ENCODE measurements around the gene MMP24. TPM values are rescaled to one million over a fixed set of nuclear protein-coding genes. Genes with fewer than 3 reads are reported as not detected.
"Not testable (repeated sequence)": the region's sequence is repeated elsewhere in the genome, so short reads cannot be mapped to it uniquely, and the experiment has no call there.

The MMP24 gene
- total RNA-seq, 4 donors from 2014 or later, result 0.16 to 7.2 (median 5.6) TPM

DNA sequence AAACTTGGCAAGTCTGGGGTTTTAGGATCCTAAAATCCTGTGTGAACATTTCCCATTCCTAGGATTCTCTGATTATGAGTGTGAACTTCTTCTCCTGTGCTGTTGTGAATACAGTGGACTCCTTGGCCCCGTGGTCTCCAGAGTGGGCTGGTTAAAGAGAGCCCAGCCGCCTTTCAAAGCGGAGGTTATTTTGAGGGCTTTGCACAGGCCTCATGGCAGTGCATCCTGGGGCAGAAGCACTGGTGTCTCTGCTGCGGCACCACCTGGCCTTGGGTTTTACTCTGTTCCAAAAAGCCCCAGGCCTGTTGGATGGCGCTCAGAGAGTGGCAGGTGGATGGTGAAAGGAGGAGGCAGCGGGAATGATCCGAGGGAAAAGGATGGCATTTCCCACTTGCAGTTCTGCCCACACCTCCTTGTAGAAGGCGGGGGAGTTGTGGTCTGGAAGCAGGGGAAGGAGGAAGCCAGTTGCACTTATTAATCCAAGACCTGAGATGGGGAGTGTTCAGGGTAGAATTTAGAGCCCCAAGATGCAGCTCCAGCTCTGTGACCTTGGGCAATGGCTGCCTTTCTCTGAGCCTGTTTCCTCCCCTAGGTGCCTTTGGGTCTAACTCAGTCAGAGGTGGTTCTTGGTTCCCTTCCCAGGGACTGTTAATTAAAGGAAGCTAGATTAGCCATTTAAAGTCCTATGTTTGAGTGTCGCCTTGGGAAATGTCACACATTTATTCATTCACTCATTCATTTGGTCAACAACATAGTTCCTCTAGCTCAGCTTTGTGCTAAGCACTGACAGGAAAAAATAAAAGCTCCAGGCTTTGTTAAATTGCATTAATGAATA, 22.4 kb downstream of the MMP24 start:
- DNase-seq (ENCODE audit: low spot score) (no peak), ATAC-seq (ENCODE audit: low FRiP score) (peak; percentile 41)
- no peak for TF ChIP-seq CTCF (IDR thresholded peaks at IDR 0.05)

DNA sequence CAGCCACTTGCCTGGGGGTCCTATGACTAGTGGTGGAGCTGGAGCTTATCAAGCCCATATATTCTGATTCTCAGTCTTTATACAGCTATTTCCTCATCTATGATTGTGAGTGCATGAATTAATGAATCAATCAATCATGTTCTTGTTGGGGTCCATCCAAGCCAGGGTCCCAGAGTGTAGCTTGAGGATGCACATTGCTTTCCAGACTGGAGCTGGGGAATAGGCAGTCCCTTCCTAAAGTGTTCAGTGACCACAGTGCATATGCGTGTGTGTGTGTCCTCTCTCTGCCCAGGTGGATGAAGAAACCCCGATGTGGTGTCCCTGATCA, 25.1 kb downstream of the MMP24 start:
- DNase-seq (ENCODE audit: low spot score) (no peak), ATAC-seq (ENCODE audit: low FRiP score) (no peak)
- no peak for TF ChIP-seq CTCF (IDR thresholded peaks at IDR 0.05)

DNA sequence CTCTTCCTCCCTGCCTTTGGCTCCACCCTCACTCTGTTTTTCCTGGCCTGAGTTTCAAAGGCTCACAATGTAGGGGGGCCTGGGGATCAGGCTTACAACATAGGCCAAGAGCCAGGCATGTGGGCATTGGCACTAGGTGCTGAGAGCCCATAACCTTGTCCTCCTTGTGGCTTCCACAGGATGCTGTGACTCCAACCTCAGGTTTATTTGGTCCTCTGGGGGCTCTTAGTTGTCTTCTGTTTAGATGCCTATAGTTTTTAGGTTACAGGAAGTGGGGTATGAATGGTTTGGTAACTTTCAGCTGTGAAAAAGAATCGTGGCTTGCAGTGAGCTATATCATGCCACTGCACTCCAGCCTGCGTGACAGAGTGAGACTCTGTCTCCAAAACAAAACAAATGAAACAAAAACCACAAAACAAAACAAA, 25.6 kb downstream of the MMP24 start:
- no peak for DNase-seq (ENCODE audit: low spot score)
- no peak for TF ChIP-seq CTCF (IDR thresholded peaks at IDR 0.05)
- no peak for ATAC-seq (ENCODE audit: low FRiP score)

- DNase-seq (ENCODE audit: low spot score); ATAC-seq (ENCODE audit: low FRiP score): not testable (repeated sequence)
These were observed 26.1 kb downstream of the MMP24 start for GRCh38 chr20:35252598-35252997.

- no peak for TF ChIP-seq CTCF (IDR thresholded peaks at IDR 0.05)
- DNase-seq (ENCODE audit: low spot score) (no peak), ATAC-seq (ENCODE audit: low FRiP score) (no peak)
These were observed 26.5 kb downstream of the MMP24 start for GRCh38 chr20:35253010-35253409.

- no peak for DNase-seq (ENCODE audit: low spot score)
- peak; percentile 52 for ATAC-seq (ENCODE audit: low FRiP score)
- no peak for TF ChIP-seq CTCF (IDR thresholded peaks at IDR 0.05)
These were observed 28.0 kb downstream of the MMP24 start for GRCh38 chr20:35254448-35254999.

DNA sequence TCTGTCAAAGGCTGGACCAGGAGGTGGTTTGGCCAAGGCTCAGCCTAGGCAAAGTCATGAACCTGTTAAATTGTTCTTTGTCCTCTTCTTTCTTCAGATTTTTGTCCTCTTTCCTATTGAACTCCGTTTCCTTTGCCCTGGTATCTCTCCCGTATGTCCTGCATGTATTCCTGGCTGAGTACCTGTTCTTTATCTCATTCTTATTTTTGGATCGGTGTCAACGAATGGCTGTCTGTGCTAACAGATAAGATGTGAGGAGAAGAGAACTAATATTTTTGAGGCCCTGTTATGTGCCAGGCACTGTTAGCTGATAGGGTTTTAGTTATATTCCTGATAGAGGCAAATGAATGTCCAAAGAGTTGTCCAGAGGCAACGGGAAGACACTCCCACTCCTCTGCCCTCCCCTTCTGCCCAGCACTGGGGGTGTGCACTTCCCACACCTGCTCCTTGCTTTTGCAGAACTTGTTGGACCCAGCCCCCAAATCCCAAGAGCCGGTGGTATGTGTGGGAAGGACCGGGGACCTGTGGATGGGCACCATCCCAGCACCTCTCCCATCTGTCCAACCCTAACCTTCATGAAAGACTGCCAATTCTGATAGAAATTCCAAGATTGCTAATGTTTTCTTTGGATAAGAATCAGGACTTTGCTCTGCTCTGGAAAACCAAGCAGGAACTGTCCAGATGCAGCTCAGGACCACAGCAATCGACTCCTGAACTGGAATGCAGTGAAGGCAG, 30.9 kb downstream of the MMP24 start:
- DNase-seq (ENCODE audit: low spot score) (no peak), ATAC-seq (ENCODE audit: low FRiP score) (peak; percentile 37)
- TF ChIP-seq CTCF (IDR thresholded peaks at IDR 0.05), result no peak
